K562 (cell line): Measurements from ENCODE around the gene PRAC2.

Source experiments
- CEBPB ChIP-seq: fragments of 450-650 bp; IDR thresholded peaks from 2 replicates; pipeline ENCODE4 v1.6.1; 2016; ENCODE audit warnings: missing genetic modification characterization, missing compliant biosample characterization
- CTCF ChIP-seq, 3 experiments: IDR thresholded peaks in 2 of 3; conservative IDR thresholded peaks in 1 of 3; 2 replicates each; pipeline ENCODE4 v1.5.1; 2011 to 2012; ENCODE audit warnings: low read length in 3 of 3, mild to moderate bottlenecking in 3 of 3, control low read depth in 2 of 3, improper control_type of control experiment in 1 of 3, inconsistent platforms in 1 of 3, low read depth in 1 of 3, mixed read lengths in 1 of 3, moderate library complexity in 1 of 3; ENCODE audit not compliant: insufficient read depth in 2 of 3
- EZH2 ChIP-seq: IDR thresholded peaks from 2 replicates; pipeline ENCODE4 v1.6.1; 2012; ENCODE audit warnings: low read depth, mild to moderate bottlenecking, inconsistent platforms, low read length, borderline replicate concordance
- HIVEP1 ChIP-seq: fragments of 250-450 bp; sonication (Bioruptor Pico); IDR thresholded peaks from 2 replicates; pipeline ENCODE4 v1.4.0; 2020; ENCODE audit warnings: mild to moderate bottlenecking
- MEF2A ChIP-seq: IDR thresholded peaks from 2 replicates; pipeline ENCODE4 v1.6.1; 2011; ENCODE audit warnings: low read depth, mild to moderate bottlenecking, low read length, moderate library complexity; ENCODE audit not compliant: control insufficient read depth
- NBN ChIP-seq: fragments of 450-650 bp; IDR thresholded peaks from 2 replicates; pipeline ENCODE4 v1.6.1; 2016; ENCODE audit warnings: low read depth, mild to moderate bottlenecking
- RBM15 ChIP-seq: fragments of 200-400 bp; formaldehyde crosslinking; IDR thresholded peaks from 2 replicates; pipeline ENCODE4 v1.6.1; 2018; ENCODE audit warnings: mild to moderate bottlenecking, low read length, moderate library complexity; ENCODE audit not compliant: insufficient read depth
- USF2 ChIP-seq: sonication (generic); formaldehyde crosslinking; IDR thresholded peaks from 2 replicates; pipeline ENCODE4 v1.5.0; 2020; ENCODE audit warnings: missing genetic modification reagents
- ZBTB11 ChIP-seq, 3 experiments: fragments of 200-800 bp in 1 of 3; fragments of 250-450 bp in 1 of 3; fragments of 450-650 bp in 1 of 3; sonication (Bioruptor Pico) in 1 of 3; sonication (Bioruptor generic) in 1 of 3; formaldehyde crosslinking in 1 of 3; IDR thresholded peaks; 2 replicates each; pipeline versions ENCODE4 v1.6.1 to v1.8.0; 2016 to 2022; ENCODE audit warnings: mild to moderate bottlenecking in 2 of 3, missing genetic modification characterization in 2 of 3, missing compliant biosample characterization in 1 of 3, moderate library complexity in 1 of 3

- TF ChIP-seq EZH2 (no peak), USF2 (CRISPR knock-in tag) (no peak), MEF2A (no peak), CEBPB (tag) (no peak), NBN (no peak), CTCF (IDR thresholded peaks at IDR 0.05 in 2 of 3, conservative IDR thresholded peaks at IDR 0.05 in 1 of 3; ENCODE audit: insufficient read depth in 2 of 3, low read depth in 1 of 3, low read length in 3 of 3) (no peak), HIVEP1 (CRISPR knock-in tag) (no peak), RBM15 (no peak), ZBTB11 (CRISPR knock-in tag; IDR thresholded peaks at IDR 0.05) (no peak)
Measured at GRCh38 chr17:48754500-48755261, 31.7 kb downstream of the PRAC2 start.
